Right lung (tissue), 5 donors: ENCODE data around the gene MKNK1. TPM values are rescaled to one million over a fixed set of nuclear protein-coding genes. Genes with fewer than 3 reads are reported as not detected.

Source experiments
- DNase-seq, 2 donors: peaks; one replicate each; pipeline ENCODE4 v3.0.0-alpha.2; 2013
- polyA plus RNA-seq, 5 donors: library from polyadenylated mRNA; unstranded; fragments of 120-200 nt; gene quantifications; one replicate each; pipeline versions ENCODE4 v1.2.1 to v1.2.3, GENCODE V29; 2013; ENCODE audit warnings: inconsistent platforms in 1 of 5, low replicate concordance in 1 of 5; ENCODE audit not compliant: insufficient read length in 5 of 5, insufficient read depth in 1 of 5

Gene MKNK1
- polyA plus RNA-seq, 5 donors: 44.7 to 53.9 (median 48.2) TPM

DNA sequence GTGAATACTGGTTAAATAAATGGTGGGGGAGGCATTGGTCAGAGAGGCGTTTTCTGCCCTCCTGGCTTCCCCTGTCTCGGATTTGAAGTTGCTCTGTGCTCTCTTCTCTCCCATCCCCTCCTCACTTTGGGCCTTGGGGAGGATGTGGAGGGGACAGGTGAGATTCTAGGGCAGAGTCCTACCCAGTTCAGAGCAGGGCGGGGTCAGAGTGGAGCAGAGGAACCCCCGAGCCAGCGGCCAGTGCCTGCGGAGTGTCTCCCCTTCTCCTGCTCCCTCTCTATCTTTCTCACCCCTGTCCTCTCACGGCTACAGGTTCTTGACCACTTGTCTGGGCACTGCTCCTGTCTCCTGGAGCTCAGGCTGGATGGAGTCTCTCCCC lies 60.7 kb downstream of the MKNK1 start:
- no peak for DNase-seq

DNA sequence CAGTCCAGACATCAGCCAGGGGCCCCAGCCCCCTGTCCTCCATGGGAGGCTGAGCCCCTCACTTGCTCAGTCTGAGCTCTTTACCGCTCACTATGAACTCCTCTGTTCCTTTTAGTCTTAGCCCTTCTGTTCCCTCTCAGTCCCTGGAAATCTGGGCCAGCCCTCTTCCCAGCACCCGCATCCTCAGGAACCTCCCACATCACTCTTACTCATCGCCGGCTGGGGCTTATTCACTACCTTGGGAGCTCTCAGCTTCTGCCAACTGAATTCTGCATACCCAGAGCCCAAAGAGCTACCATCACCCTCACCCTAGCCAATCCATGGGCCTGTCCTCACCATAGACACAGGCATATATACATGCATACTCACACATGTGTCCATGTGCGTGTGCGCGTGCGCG lies 64.1 kb downstream of the MKNK1 start:
- DNase-seq: no peak

DNA sequence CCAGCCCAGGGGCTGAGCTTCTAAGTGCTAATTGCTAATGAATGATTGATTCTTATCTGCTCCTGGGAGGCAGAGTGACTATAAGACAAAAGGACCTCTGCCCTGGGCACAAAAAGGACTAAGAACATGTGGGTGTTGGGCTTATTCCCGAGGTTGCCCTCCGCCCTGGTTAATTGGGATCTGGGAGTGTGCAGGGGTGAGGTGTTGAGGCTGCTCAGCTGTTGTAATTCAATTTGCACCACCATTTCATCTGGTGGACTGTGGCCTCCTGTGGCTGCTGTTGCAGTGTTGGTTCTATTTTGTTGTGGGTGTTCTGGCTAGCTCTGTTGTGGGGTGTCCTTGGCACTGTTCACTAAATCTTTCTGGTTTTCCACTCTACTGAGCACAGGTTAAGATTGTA lies 65.9 kb downstream of the MKNK1 start:
- no peak for DNase-seq

DNA sequence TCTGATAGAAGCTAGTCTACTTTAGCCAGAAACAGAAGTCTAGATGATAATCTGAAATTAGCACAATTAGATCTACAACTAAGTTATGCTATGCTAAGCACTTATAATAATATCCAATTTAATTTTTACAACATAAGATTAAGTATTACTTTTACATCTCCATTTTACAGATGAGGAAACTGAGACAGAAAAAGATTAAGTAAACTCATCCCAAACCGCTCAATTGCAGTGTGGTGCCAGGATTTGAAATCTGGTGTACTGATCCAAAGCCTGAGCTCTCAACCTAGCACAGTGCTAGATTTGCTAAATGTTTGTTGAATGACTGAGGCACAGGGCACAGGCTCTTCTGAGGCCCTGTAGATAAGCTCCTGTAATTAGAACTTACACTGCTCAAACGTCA lies 66.4 kb downstream of the MKNK1 start:
- no peak for DNase-seq

DNA sequence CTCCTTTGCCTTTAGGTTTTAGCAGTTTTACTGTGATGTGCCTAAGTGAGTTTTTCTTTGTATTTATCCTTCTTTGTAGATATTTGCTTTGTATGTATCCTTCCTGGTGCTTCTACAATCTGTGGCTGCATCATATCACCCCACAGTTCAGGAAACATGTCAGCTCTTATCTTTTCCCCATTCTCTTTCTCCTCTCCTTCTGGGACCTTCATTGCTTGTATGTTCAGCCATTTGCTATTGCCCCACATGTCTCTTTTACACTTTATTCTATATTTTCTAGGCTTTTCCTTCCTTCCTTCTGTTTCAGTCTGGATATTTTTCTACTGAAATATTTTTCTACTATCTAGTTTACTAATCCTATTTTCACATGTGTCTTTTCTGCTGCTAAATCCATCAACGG lies 67.5 kb downstream of the MKNK1 start:
- DNase-seq: no peak

DNA sequence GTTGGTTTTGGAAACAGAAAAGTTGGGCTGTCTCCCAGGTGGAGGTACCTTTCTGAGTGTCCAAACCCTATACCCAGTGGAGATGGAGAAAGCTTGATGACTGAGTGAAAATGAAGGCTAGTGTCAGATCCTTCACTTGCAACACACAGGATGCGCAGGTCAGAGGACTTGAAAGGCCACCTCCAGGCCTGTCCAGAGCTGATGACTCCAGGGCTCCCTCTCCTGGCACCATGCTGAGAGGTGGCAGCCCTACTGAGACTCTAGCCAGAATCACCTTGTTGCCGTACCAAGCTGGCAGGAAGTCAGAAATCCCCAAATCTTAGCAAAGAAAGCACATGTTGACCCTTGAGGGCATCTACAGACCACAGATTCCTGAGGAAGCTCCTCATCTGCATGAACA lies 69.0 kb downstream of the MKNK1 start:
- no peak for DNase-seq

DNA sequence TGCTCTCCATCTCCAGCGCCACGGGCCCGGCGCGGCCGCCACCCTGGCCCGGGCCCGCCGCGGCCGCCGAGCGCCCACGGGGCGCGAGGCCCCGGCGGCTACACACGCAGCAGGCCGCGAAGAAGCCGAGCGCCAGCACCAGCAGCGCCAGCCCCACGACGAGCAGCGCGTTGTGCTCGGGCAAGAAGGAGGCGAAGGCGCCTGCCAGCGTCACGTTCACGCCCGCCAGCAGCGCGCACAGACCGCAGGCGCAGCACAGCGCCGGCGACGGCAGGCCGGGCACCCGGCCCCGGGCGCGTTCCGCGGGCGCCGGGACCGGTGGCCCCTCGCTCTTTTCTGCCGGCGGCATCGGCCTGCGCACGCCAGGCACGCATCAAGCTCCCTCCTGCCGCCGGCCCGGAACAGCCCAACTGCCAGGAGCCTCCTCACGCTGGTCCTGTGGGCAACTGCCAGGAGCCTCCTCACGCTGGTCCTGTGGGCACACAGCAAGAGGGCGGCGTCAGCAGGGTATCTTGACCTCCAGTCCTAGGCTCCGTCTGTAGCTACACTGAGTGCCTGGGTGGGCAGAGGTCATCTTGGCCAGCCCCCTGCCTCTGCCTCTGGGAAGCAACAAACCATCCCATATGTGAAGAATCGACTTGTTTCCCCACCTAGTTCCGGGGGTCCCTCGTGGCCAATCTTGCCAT lies 70.7 kb downstream of the MKNK1 start:
- DNase-seq: peak in 1 of 2 donors; percentile 27

DNA sequence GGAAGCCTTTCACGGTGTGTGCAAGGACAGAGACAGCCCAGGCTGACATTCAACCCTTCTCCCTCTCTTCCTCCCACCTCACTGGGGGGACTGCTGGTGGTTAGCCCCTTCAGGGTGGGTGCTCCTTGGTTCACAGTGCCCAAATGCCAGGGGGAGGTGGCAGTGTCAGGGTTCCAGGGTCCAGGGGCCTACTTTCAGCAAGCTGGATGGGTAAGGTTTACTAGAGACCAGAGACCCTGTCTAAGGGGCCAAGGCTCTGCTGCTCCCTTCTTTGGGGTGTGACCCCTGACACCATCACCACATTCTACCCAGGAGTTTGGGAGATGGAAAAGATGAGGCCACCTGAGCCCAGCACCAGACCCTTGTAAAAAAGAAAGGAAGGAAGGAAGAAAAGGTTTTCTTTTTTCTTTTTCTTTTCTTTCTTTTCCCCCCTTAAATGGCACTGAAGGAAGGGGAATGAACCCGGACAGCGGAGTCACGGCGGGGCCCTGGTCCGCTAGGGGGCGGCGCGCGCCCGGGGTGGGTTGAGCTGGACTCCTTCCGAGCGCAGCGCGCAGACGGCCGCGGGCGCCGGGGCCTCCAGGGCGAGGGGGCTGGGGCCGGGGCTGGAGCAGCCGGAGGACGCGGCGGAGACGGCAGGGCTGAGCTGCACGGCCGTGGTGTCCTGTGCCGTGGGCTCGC lies 71.4 kb downstream of the MKNK1 start:
- peak; percentile 47 to 49 for DNase-seq

DNA sequence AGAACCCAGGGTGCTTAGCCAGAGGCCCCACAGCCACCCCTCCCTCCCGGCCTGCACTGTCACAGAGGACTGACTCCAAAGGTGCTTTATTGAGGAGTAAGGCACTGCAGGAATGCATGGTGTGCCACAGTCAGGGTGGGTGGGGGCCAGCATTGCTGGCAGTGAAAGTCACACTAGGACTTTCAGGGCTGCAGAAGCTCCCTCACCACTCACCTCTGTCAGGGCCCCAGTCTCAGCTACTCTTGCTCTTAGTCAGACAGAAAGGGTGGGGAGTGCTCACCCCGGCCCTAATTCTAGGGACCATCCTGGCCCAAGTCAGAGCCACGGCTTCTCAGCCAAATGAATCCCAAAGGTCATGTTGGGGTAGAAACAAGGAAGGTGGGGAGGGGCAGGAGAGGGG lies 72.0 kb downstream of the MKNK1 start:
- DNase-seq: no peak

DNA sequence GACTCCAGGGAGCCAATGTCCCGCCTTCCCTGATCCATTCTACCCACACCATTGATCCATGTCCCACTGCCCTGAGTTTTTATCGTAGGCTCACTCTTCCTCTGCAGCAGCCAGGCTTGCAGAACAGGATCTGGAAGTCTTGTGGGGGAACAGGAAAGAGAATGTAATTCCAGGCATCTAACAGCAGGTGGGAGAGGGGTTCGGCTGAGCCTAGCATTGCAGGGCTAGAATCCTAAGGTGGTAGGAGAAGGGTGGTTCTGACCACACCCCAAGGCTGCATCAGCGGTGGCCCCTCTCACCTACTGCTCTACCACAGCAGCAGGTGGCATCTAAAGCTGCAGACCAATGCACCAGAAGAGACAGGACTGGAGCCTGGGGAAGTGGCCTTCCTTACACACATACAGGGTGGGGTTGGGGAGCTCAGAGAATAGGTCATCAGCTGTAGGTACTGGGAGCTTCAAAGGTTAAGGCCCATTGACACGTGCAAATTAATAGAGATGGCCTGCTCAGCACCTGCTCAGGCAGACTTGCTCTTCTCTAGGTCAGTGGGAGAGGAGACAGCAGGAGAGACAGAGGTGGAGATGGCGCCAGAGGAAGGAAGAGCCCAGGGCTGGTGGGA lies 73.2 kb downstream of the MKNK1 start:
- DNase-seq: no peak

DNA sequence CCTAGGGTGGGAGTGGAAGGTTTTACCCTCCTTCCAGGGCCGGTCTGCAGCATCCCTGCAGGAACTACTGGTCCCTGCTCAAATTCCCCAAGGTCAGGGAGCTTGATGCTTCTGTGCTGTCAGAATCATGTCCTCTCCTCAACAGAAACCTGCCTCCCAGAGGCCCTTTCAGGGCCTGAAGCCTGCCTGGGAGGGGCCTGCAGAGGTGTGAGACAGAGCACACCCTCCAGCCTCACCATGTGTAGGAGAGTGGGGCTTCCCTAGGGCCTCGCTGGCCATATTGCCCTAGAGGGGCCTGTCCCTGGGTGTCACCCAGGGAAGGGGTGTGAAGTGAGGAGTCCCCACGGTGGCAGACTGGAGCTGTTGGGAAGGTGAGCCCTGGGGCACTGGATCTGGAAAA lies 73.8 kb downstream of the MKNK1 start:
- no peak for DNase-seq

DNA sequence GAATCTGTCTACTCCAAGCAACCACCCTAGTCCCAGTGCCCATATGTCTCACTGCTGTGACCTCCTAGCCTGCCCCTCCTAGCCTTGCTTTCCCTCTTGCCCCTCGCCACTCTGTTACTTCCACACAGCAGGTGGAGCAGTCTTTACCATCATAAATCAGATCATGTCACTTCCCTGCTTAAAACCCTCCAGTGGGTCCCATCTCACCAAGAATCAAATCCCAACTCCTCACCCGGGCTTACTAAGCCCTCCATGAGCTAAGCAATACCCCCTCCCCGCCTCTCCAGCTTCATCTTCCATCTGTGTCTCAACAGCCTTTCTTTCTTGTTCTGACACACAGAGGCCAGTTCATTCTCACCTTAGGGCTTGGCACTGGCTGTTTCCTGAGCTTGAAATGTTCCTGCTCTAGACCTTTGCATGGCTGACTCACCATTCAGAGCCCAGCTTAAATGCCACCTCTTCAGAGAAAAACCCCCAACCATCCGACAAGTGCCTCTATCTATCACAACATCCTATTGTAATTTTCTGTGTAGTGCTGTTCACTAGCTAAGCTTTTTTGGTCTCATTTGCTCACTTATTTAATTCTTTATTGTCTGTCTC lies 74.9 kb downstream of the MKNK1 start:
- no peak for DNase-seq

DNA sequence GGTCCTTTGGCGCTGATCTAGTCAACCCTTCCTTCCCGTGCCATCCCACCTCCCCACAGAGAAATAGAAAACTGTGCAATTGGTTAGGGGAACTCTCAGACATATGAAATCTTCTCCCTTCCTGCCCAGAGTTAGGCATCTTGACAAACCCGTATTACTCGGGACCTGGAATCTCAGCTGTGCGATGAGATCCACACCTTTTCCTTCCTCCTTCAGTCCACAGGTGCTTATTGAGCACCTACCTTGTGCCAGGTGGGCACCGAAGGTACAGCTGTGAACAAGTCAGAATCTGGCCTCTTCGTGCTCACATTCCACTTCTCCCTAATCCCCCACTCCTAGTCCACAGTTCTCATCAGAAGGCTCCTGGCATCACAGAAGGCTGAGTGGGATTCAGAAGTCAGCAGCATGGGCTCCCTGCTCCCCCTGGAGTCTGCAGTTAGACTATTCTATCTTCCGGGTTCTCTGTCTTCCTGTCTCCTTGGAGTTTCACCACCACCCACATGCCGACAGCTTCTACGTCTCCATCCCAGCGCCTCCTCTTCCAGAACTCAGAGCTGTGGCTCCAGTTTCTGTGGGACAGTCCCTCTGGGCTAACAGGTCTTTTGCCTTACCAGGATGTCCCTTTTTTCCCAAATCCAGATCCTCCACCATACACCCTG lies 75.6 kb downstream of the MKNK1 start:
- DNase-seq: no peak

DNA sequence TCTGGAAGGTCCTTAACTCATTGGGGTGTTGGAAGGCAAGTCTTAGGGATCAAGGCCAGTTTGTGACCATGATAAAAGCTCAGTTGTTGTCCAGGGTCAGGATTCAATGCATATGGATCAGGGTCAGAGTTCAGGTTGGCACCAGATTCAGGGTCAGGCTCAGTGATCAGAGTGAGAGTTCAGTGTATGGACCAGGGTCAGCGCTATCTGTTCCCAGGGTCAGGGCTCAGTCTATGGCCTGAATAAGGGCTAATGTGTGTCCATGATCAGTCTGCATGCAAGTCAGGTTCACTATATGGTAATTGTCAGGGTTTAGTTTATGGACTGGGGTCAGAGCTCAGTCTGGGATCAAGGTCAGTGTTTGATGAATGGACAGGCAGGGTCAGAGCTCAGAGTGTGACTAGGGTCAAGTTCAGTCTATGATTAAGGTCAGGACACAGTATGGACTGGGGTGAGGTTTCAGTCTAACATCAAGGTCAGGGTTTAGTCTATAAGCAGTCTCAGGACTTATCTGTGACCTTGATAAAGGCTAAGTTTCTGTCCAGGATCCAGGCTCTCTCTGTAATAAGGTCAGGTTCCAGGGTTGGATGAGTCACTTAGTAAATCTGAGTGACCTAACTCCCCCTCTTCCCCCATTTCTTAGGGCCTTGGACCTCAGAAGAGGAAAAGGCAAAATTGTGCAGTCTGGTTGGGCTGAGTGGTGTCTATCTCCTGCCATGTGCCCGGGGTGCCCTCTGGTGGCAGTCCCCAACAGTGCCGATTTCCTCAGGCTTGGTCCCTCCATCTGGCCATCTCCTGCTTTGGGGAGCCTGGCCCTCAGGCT lies 76.4 kb downstream of the MKNK1 start:
- peak; percentile 56 to 68 for DNase-seq

DNA sequence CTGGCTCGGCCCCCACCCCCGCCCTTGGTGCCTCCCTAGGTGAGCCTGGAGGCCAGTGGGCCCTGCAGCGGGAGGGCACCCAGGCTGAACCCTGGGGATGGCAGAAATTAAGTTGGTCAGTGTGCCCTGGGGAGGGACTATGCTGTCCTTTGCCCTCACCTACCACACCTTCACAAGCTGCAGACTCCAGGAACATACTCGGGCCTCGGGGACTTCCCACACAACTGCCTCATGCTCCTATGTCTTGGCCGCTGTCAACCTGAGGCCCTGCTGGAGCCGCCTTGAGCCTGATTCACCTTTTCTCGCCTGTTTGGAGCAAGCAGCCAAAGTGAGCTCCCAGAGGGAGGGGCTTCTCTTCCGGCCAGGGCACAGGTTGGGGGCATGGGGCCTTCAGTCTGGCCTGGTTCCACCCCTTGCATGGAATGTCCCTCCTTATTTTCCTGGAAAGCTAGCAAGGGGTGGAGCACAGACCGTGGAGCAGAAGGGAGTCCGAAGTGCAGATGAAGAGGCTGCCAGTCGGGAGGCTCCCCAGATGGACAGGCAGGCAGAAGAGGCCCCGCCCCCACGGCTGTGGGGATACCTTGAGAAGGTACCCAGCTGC lies 77.3 kb downstream of the MKNK1 start:
- no peak for DNase-seq

DNA sequence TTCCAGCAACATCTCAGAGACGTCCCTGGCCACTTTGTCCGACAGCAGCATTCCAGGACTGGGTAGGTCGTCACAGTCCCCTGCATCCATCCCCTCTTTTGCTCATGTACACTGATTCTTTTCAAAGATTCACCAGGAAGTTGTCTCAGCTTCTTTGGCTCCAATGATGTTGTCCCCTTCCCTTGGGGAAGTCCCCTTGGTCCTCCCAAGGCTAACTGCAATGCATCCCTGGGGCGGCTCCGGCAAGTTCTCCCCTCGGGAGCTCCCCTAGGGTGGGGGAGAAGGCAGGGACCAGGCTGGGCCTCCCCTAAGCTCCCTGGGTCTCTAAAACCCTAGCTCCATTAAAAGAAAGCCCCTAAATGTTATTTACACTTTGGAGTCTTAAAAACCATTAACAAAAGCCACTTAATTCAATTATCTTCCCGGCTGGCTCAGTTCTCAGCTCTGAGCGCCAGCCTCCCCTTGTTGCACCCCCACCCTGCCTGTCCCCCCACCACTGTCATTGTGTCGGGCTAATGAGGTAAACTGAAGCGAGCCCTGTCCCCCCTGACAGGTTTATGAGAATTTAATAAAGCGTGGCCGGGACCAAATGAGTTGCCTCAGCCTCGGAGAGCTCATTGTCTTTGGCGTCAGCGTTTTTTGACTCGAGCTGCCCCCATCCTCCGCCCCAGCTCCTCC lies 77.9 kb downstream of the MKNK1 start:
- DNase-seq: no peak

DNA sequence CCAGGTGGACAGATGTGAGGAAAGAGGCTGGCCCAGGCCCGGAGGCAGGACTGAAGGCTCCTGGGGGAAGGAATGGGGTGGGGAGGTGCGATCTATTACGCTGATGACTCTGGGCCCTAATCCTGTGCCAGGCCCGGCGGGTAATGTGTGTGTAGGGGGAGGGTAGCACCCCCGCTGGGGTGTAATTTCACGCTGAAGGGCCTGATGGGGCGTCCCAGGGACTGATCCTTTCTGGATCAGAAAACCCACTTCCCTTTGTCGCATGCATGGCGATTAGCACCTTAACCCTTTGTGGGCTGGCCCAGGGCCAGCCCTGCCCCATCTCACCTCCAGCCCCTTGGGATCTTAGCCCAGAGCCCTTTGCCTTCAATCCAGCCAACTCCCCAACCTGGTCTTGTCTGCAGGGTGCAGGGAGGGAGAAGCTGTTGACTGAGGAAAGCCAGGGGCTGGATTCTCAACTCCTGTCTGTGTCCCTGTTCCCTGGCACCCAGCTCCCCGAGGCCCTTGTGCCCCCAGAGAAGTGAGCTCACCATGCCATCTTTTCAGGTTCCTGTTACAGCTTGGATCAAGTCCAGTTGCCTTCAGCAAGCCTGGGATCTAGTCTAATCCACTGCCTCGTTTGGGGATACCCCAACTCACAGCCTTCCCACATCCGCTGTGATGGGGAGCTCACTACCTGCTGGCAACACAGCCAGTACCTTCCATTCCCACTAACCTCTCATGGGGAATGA lies 78.7 kb downstream of the MKNK1 start:
- no peak for DNase-seq

DNA sequence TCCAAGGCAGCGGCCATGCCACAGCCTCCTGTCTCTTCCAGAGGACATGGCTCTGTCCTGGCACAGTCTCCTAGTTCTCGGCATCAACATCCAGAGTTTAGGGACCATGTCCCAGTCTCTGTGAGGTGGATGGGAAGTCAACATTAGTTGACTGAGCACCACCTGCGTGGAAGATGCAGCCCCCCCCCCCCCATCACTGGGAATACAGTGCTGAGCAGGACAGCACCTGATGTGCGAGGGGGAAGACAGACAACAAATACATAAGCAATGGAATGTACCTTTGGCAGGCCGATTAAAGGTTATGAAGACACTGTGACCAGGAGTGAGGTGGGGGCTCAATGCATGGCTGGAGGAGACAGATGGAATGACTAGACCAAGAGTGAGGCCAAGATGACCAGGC lies 79.2 kb downstream of the MKNK1 start:
- no peak for DNase-seq

DNA sequence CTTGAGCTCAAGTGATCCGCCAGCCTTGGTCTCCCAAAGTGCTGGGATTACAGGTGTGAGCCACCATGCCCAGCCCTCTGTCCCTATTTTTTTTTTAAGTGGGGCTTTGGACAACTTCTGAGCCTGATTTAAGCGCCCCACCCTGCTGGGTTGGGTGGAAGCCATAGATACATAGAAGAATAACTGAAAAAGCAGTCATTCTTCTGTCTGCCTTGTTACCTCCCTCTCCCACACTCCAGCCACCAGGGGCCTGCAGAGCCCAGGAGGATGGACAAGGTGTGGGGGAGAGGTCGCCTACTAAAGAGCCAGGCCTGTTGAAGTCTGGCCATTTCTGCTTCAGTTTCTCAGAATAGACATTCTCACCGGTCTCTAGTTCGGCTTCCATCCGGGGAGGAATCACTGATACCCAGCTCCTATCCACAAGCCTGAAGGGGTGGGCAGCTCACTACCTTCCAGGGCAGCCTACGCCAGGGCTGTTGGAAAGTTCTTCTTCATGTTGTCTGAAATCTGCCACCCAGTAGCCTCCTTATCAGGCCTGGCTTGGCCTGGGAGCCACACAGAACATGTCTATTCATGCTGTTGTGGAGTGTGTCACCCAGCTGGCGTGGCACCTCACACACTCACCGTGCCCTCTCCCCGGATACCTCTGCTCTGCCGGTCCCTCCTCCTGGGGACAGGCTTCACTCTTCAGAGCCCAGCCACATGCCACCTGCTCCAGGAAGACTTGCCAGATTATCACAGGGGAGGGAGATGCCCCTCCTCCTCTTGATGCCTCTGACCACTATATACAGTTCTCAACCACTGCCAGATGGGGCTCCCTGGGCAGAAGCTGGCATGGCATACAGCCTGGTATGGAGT lies 80.3 kb downstream of the MKNK1 start:
- DNase-seq: no peak
